ENCODE measurements around the gene VENTX.

VENTX gene

GRCh38 chr10:133196936-133197758 is 40.5 kb upstream of the VENTX start:
- Histone ChIP-seq H3K4me3 (ENCODE audit: low read length) (no peak overlapping the region), H3K4me1 (ENCODE audit: insufficient read depth, low read length) (no peaks in the 10 kb centered on the region), H3K9ac (ENCODE audit: low read depth, low read length) (no peak overlapping the region), H3K36me3 (ENCODE audit: insufficient read depth, low read length) (no peaks in the 10 kb centered on the region), H3K27me3 (ENCODE audit: insufficient read depth, low read length) (no peaks in the 10 kb centered on the region), H3K9me3 (ENCODE audit: insufficient read depth, low read depth, low read length) (peaks cover 7% of the 10 kb centered on the region; the same call in 1 of the 2 replicates), H3K27ac (ENCODE audit: low read depth, low read length) (no peak overlapping the region)
- 90% methylated on average over 40 of the region's 40 CpGs for WGBS

GRCh38 chr10:133197786-133198185 is 39.9 kb upstream of the VENTX start:
- Histone ChIP-seq H3K27me3 (ENCODE audit: insufficient read depth, low read length) (no peaks in the 10 kb centered on the region), H3K27ac (ENCODE audit: low read depth, low read length) (no peak overlapping the region), H3K36me3 (ENCODE audit: insufficient read depth, low read length) (no peaks in the 10 kb centered on the region), H3K9me3 (ENCODE audit: insufficient read depth, low read depth, low read length) (peaks cover under 1% of the 10 kb centered on the region; the same call in 1 of the 2 replicates), H3K4me1 (ENCODE audit: insufficient read depth, low read length) (no peaks in the 10 kb centered on the region), H3K4me3 (ENCODE audit: low read length) (no peak overlapping the region), H3K9ac (ENCODE audit: low read depth, low read length) (no peak overlapping the region)
- 93% methylated on average over 9 of the region's 9 CpGs for WGBS

GRCh38 chr10:133198206-133198605 is 39.4 kb upstream of the VENTX start:
- Histone ChIP-seq H3K9me3 (ENCODE audit: insufficient read depth, low read depth, low read length) (no peaks in the 10 kb centered on the region), H3K9ac (ENCODE audit: low read depth, low read length) (no peak overlapping the region), H3K36me3 (ENCODE audit: insufficient read depth, low read length) (no peaks in the 10 kb centered on the region), H3K27ac (ENCODE audit: low read depth, low read length) (no peak overlapping the region), H3K27me3 (ENCODE audit: insufficient read depth, low read length) (no peaks in the 10 kb centered on the region), H3K4me1 (ENCODE audit: insufficient read depth, low read length) (no peaks in the 10 kb centered on the region), H3K4me3 (ENCODE audit: low read length) (no peak overlapping the region)
- 96% methylated on average over 26 of the region's 26 CpGs for WGBS

- H3K27ac ChIP-seq (ENCODE audit: low read depth, low read length): no peak overlapping the region
- no peak overlapping the region for H3K9ac ChIP-seq (ENCODE audit: low read depth, low read length)
- H3K4me1 ChIP-seq (ENCODE audit: insufficient read depth, low read length): no peaks in the 10 kb centered on the region
- no peak overlapping the region for H3K4me3 ChIP-seq (ENCODE audit: low read length)
- H3K27me3 ChIP-seq (ENCODE audit: insufficient read depth, low read length): no peaks in the 10 kb centered on the region
- H3K9me3 ChIP-seq (ENCODE audit: insufficient read depth, low read depth, low read length): no peaks in the 10 kb centered on the region
- WGBS: 94% methylated on average over 54 of the region's 54 CpGs
- no peaks in the 10 kb centered on the region for H3K36me3 ChIP-seq (ENCODE audit: insufficient read depth, low read length)
These were observed 38.8 kb upstream of the VENTX start for GRCh38 chr10:133198621-133199487.

GRCh38 chr10:133199488-133199885 is 38.2 kb upstream of the VENTX start:
- Histone ChIP-seq H3K4me3 (ENCODE audit: low read length) (no peak overlapping the region), H3K27me3 (ENCODE audit: insufficient read depth, low read length) (no peaks in the 10 kb centered on the region), H3K9me3 (ENCODE audit: insufficient read depth, low read depth, low read length) (no peaks in the 10 kb centered on the region), H3K27ac (ENCODE audit: low read depth, low read length) (no peak overlapping the region), H3K4me1 (ENCODE audit: insufficient read depth, low read length) (no peaks in the 10 kb centered on the region), H3K9ac (ENCODE audit: low read depth, low read length) (no peak overlapping the region), H3K36me3 (ENCODE audit: insufficient read depth, low read length) (no peaks in the 10 kb centered on the region)
- WGBS: 92% methylated on average over 12 of the region's 13 CpGs

- no peak overlapping the region for H3K9ac ChIP-seq (ENCODE audit: low read depth, low read length)
- H3K36me3 ChIP-seq (ENCODE audit: insufficient read depth, low read length): no peaks in the 10 kb centered on the region
- H3K4me3 ChIP-seq (ENCODE audit: low read length): no peak overlapping the region
- no peaks in the 10 kb centered on the region for H3K4me1 ChIP-seq (ENCODE audit: insufficient read depth, low read length)
- no peaks in the 10 kb centered on the region for H3K9me3 ChIP-seq (ENCODE audit: insufficient read depth, low read depth, low read length)
- no peaks in the 10 kb centered on the region for H3K27me3 ChIP-seq (ENCODE audit: insufficient read depth, low read length)
- 75% methylated on average over 38 of the region's 38 CpGs for WGBS
- H3K27ac ChIP-seq (ENCODE audit: low read depth, low read length): no peak overlapping the region
These were observed 37.6 kb upstream of the VENTX start for GRCh38 chr10:133199992-133200611.

- Histone ChIP-seq H3K4me1 (ENCODE audit: insufficient read depth, low read length) (no peaks in the 10 kb centered on the region), H3K9ac (ENCODE audit: low read depth, low read length) (no peak overlapping the region), H3K36me3 (ENCODE audit: insufficient read depth, low read length) (no peaks in the 10 kb centered on the region), H3K27me3 (ENCODE audit: insufficient read depth, low read length) (no peaks in the 10 kb centered on the region), H3K4me3 (ENCODE audit: low read length) (no peak overlapping the region), H3K27ac (ENCODE audit: low read depth, low read length) (no peak overlapping the region), H3K9me3 (ENCODE audit: insufficient read depth, low read depth, low read length) (no peaks in the 10 kb centered on the region)
- 95% methylated on average over 15 of the region's 15 CpGs for WGBS
These were observed 37.0 kb upstream of the VENTX start for GRCh38 chr10:133200621-133201031.

GRCh38 chr10:133201151-133201947 is 36.3 kb upstream of the VENTX start:
- Histone ChIP-seq H3K9ac (ENCODE audit: low read depth, low read length) (no peak overlapping the region), H3K9me3 (ENCODE audit: insufficient read depth, low read depth, low read length) (no peaks in the 10 kb centered on the region), H3K4me3 (ENCODE audit: low read length) (no peak overlapping the region), H3K27me3 (ENCODE audit: insufficient read depth, low read length) (no peaks in the 10 kb centered on the region), H3K36me3 (ENCODE audit: insufficient read depth, low read length) (no peaks in the 10 kb centered on the region), H3K27ac (ENCODE audit: low read depth, low read length) (no peak overlapping the region), H3K4me1 (ENCODE audit: insufficient read depth, low read length) (no peaks in the 10 kb centered on the region)
- WGBS: 94% methylated on average over 57 of the region's 57 CpGs

- Histone ChIP-seq H3K4me1 (ENCODE audit: insufficient read depth, low read length) (no peaks in the 10 kb centered on the region), H3K36me3 (ENCODE audit: insufficient read depth, low read length) (no peaks in the 10 kb centered on the region), H3K27ac (ENCODE audit: low read depth, low read length) (no peak overlapping the region), H3K9me3 (ENCODE audit: insufficient read depth, low read depth, low read length) (no peaks in the 10 kb centered on the region), H3K4me3 (ENCODE audit: low read length) (no peak overlapping the region), H3K9ac (ENCODE audit: low read depth, low read length) (no peak overlapping the region), H3K27me3 (ENCODE audit: insufficient read depth, low read length) (no peaks in the 10 kb centered on the region)
- 86% methylated on average over 29 of the region's 29 CpGs for WGBS
These were observed 35.5 kb upstream of the VENTX start for GRCh38 chr10:133201948-133202725.
